ENCODE results near the gene KIF3A. TPM values are rescaled to one million over a fixed set of nuclear protein-coding genes. Genes with fewer than 3 reads are reported as not detected.
A peak's percentile ranks its signal among the peaks of the same experiment; 100 is the strongest.

The KIF3A gene
- total and polyA plus RNA-seq, 4 donors, result 0.58 to 1.2 (median 0.86) TPM

GRCh38 chr5:132714456-132715307, 22.7 kb downstream of the KIF3A start:
- no peak overlapping the region for H3K4me3 ChIP-seq (ENCODE audit: low read depth in 1 of 3, low read length in 3 of 3)
- no peaks in the 10 kb centered on the region for H3K27me3 ChIP-seq (ENCODE audit: control insufficient read depth in 4 of 4, insufficient read depth in 4 of 4, low read length in 3 of 4)
- no peak for TF ChIP-seq NR2F2 (IDR thresholded peaks at IDR 0.05)
- TF ChIP-seq EGR1 (IDR thresholded peaks at IDR 0.05; ENCODE audit: low read depth in 2 of 2), result no peak
- no peak for TF ChIP-seq YY1 (IDR thresholded peaks at IDR 0.05)
- TF ChIP-seq GABPA (IDR thresholded peaks at IDR 0.05 in 1 of 2, conservative IDR thresholded peaks at IDR 0.05 in 1 of 2), result no peak
- TF ChIP-seq RAD21 (IDR thresholded peaks at IDR 0.05), result peak; percentile 66 to 67
- TF ChIP-seq SP1 (IDR thresholded peaks at IDR 0.05), result no peak
- no peak for TF ChIP-seq JUND (IDR thresholded peaks at IDR 0.05)
- TF ChIP-seq CTCF (IDR thresholded peaks at IDR 0.05; ENCODE audit: low read depth, low read length, missing input control), result peak; percentile 32
- no peak for TF ChIP-seq MAX (IDR thresholded peaks at IDR 0.05)
- TF ChIP-seq ZBTB33 (IDR thresholded peaks at IDR 0.05), result no peak
- TF ChIP-seq RXRA (IDR thresholded peaks at IDR 0.05), result no peak
- TF ChIP-seq HNF4A (conservative IDR thresholded peaks at IDR 0.05), result no peak
- no peaks in the 10 kb centered on the region for H3K36me3 ChIP-seq (ENCODE audit: control insufficient read depth in 4 of 4, insufficient read depth in 3 of 4, low read depth in 1 of 4, low read length in 3 of 4)
- no peaks in the 10 kb centered on the region for H3K9me3 ChIP-seq (ENCODE audit: control insufficient read depth in 4 of 4, low read length in 3 of 4)
- 67% methylated on average over 11 of the region's 11 CpGs for WGBS
- H3K9ac ChIP-seq (ENCODE audit: low read depth in 1 of 2, low read length in 2 of 2), result no peak overlapping the region
- no peak overlapping the region for H3K27ac ChIP-seq (ENCODE audit: low read depth in 1 of 2, low read length in 2 of 2)
- no peak for DNase-seq (ENCODE audit: low spot score)
- H3K4me1 ChIP-seq (ENCODE audit: control insufficient read depth in 4 of 4, insufficient read depth in 4 of 4, low read length in 3 of 4), result no peaks in the 10 kb centered on the region

- Histone ChIP-seq H3K27ac (ENCODE audit: low read depth in 1 of 2, low read length in 2 of 2) (no peak overlapping the region), H3K4me3 (ENCODE audit: low read depth in 1 of 3, low read length in 3 of 3) (no peak overlapping the region), H3K36me3 (ENCODE audit: control insufficient read depth in 4 of 4, insufficient read depth in 3 of 4, low read depth in 1 of 4, low read length in 3 of 4) (peaks cover 0 to 2% (median 0%) of the 10 kb centered on the region in 4 donors), H3K9ac (ENCODE audit: low read depth in 1 of 2, low read length in 2 of 2) (no peak overlapping the region), H3K4me1 (ENCODE audit: control insufficient read depth in 4 of 4, insufficient read depth in 4 of 4, low read length in 3 of 4) (no peaks in the 10 kb centered on the region), H3K27me3 (ENCODE audit: control insufficient read depth in 4 of 4, insufficient read depth in 4 of 4, low read length in 3 of 4) (no peaks in the 10 kb centered on the region), H3K9me3 (ENCODE audit: control insufficient read depth in 4 of 4, low read length in 3 of 4) (no peaks in the 10 kb centered on the region)
- TF ChIP-seq HNF4A (conservative IDR thresholded peaks at IDR 0.05), result no peak
- no peak for TF ChIP-seq REST (IDR thresholded peaks at IDR 0.05)
- TF ChIP-seq ATF3 (IDR thresholded peaks at IDR 0.05), result no peak
- TF ChIP-seq ZBTB33 (IDR thresholded peaks at IDR 0.05), result no peak
- TF ChIP-seq FOXA2 (IDR thresholded peaks at IDR 0.05), result no peak
- no peak for TF ChIP-seq JUND (IDR thresholded peaks at IDR 0.05)
- no peak for TF ChIP-seq RAD21 (IDR thresholded peaks at IDR 0.05)
- TF ChIP-seq TAF1 (conservative IDR thresholded peaks at IDR 0.05), result no peak
- TF ChIP-seq MAX (IDR thresholded peaks at IDR 0.05), result no peak
- no peak for TF ChIP-seq FOXA1 (IDR thresholded peaks at IDR 0.05)
- no peak for TF ChIP-seq RXRA (IDR thresholded peaks at IDR 0.05)
- TF ChIP-seq YY1 (IDR thresholded peaks at IDR 0.05), result no peak
- no peak for DNase-seq (ENCODE audit: low spot score)
These were observed 28.7 kb downstream of the KIF3A start for GRCh38 chr5:132708645-132709044.

Measured in liver (tissue), 9 donors.